GM21390 (cell line): ENCODE measurements around the gene ALDH16A1.

ENCODE experiments used
- ATAC-seq: cut with Tn5 transposase; IDR thresholded peaks from one replicate; pipeline ENCODE4 v1.9.1; 2021; ENCODE audit not compliant: unreplicated experiment

The ALDH16A1 gene

GRCh38 chr19:49423071-49423984 lies 29.7 kb upstream of the ALDH16A1 start, which contains the start of gene PTH2:
PTH2 (minus strand) TSS chr19:49423441; CDS start chr19:49423339, 102 bp downstream.
- ATAC-seq: no peak

GRCh38 chr19:49423985-49424303 lies 29.1 kb upstream of the ALDH16A1 start:
- no peak for ATAC-seq

- no peak for ATAC-seq
Measured at GRCh38 chr19:49425178-49425577, 27.8 kb upstream of the ALDH16A1 start, which contains the start of gene GFY. GFY (plus strand) TSS chr19:49425388; CDS start chr19:49426431, 1,043 bp downstream.

- ATAC-seq: no peak
Measured at GRCh38 chr19:49425922-49426592, 27.0 kb upstream of the ALDH16A1 start.

- ATAC-seq: no peak
Measured at GRCh38 chr19:49427339-49427738, 25.7 kb upstream of the ALDH16A1 start.

GRCh38 chr19:49427855-49428546 lies 25.0 kb upstream of the ALDH16A1 start:
- no peak for ATAC-seq

- no peak for ATAC-seq
Measured at GRCh38 chr19:49428547-49429451, 24.2 kb upstream of the ALDH16A1 start.

GRCh38 chr19:49430172-49430677 lies 22.8 kb upstream of the ALDH16A1 start:
- no peak for ATAC-seq

- ATAC-seq: no peak
Measured at GRCh38 chr19:49430678-49431329, 22.2 kb upstream of the ALDH16A1 start.

- no peak for ATAC-seq
Measured at GRCh38 chr19:49431330-49431749, 21.7 kb upstream of the ALDH16A1 start.

- ATAC-seq: no peak
Measured at GRCh38 chr19:49432141-49433073, 20.6 kb upstream of the ALDH16A1 start.

- no peak for ATAC-seq
Measured at GRCh38 chr19:49433240-49433901, 19.7 kb upstream of the ALDH16A1 start.

GRCh38 chr19:49434907-49435583 lies 18.0 kb upstream of the ALDH16A1 start:
- no peak for ATAC-seq

GRCh38 chr19:49435670-49436069 lies 17.4 kb upstream of the ALDH16A1 start:
- ATAC-seq: no peak

- no peak for ATAC-seq
Measured at GRCh38 chr19:49436381-49437017, 16.5 kb upstream of the ALDH16A1 start.

- ATAC-seq: no peak
Measured at GRCh38 chr19:49437231-49437630, 15.8 kb upstream of the ALDH16A1 start.

- ATAC-seq: no peak
Measured at GRCh38 chr19:49438261-49438660, 14.8 kb upstream of the ALDH16A1 start.
